CD14-positive monocyte (primary cell): ENCODE data around the gene UBR1. TPM values are rescaled to one million over a fixed set of nuclear protein-coding genes. Genes with fewer than 3 reads are reported as not detected.
"Not testable (repeated sequence)": the region's sequence is repeated elsewhere in the genome, so short reads cannot be mapped to it uniquely, and the experiment has no call there.

ENCODE experiments used
- DNase-seq, 3 donors: peaks; one replicate each; pipeline ENCODE4 v3.0.0-alpha.2; 2011 to 2022
- H2AFZ ChIP-seq: 2 replicates; pipeline ENCODE4 v1.6.0; 2012; ENCODE audit warnings: mild to moderate bottlenecking, low read depth, low read length, inconsistent platforms; ENCODE audit not compliant: insufficient read depth, poor library complexity, severe bottlenecking
- H3K27ac ChIP-seq, 2 donors: 1 replicate in 1 of 2; 2 replicates in 1 of 2; pipeline ENCODE4 v1.5.1; 2012 to 2013; ENCODE audit warnings: low read length in 2 of 2, control low read depth in 1 of 2, inconsistent platforms in 1 of 2, low read depth in 1 of 2, mild to moderate bottlenecking in 1 of 2
- H3K27me3 ChIP-seq, 2 donors: one replicate each; pipeline versions ENCODE4 v1.6.0 to v1.6.1; 2011 to 2013; ENCODE audit warnings: low read length in 2 of 2; ENCODE audit not compliant: control insufficient read depth in 2 of 2, insufficient read depth in 2 of 2
- H3K36me3 ChIP-seq, 2 donors: replicated peaks in 1 of 2; 1 replicate in 1 of 2; 2 replicates in 1 of 2; pipeline versions ENCODE4 v1.5.1 to v1.6.1; 2012 to 2013; ENCODE audit warnings: low read length in 2 of 2, control low read depth in 1 of 2, inconsistent platforms in 1 of 2, mild to moderate bottlenecking in 1 of 2; ENCODE audit not compliant: insufficient read depth in 2 of 2, control insufficient read depth in 1 of 2
- H3K4me1 ChIP-seq, 2 donors: 1 replicate in 1 of 2; 2 replicates in 1 of 2; pipeline versions ENCODE4 v1.5.1 to v1.6.1; 2012 to 2013; ENCODE audit warnings: low read length in 2 of 2, control low read depth in 1 of 2, inconsistent platforms in 1 of 2, mild to moderate bottlenecking in 1 of 2, moderate library complexity in 1 of 2; ENCODE audit not compliant: insufficient read depth in 2 of 2, control insufficient read depth in 1 of 2
- H3K4me2 ChIP-seq: replicated peaks from 2 replicates; pipeline ENCODE3; 2012; ENCODE audit warnings: low read length, moderate library complexity, mild to moderate bottlenecking; ENCODE audit not compliant: poor library complexity, severe bottlenecking; ENCODE audit errors: extremely low read depth
- H3K4me3 ChIP-seq, 3 experiments: fragments of 200-600 bp in 1 of 3; sonication (generic) in 1 of 3; replicated peaks in 1 of 3; 1 replicate in 2 of 3; 2 replicates in 1 of 3; pipeline ENCODE4 v1.5.1; 2011 to 2013; ENCODE audit warnings: low read length in 3 of 3, mild to moderate bottlenecking in 3 of 3, control low read depth in 2 of 3, low read depth in 2 of 3, inconsistent platforms in 1 of 3, moderate library complexity in 1 of 3
- H3K79me2 ChIP-seq: 2 replicates; pipeline ENCODE4 v1.6.0; 2012; ENCODE audit warnings: mild to moderate bottlenecking, control low read depth, inconsistent platforms, low read length, moderate library complexity; ENCODE audit not compliant: insufficient read depth
- H3K9ac ChIP-seq: 2 replicates; pipeline ENCODE4 v1.6.0; 2017; ENCODE audit warnings: low read length, mild to moderate bottlenecking; ENCODE audit not compliant: insufficient read depth, poor library complexity, severe bottlenecking
- H3K9me3 ChIP-seq, 2 donors: replicated peaks in 1 of 2; 1 replicate in 1 of 2; 2 replicates in 1 of 2; pipeline versions ENCODE4 v1.5.1 to v1.6.1; 2012 to 2013; ENCODE audit warnings: low read length in 2 of 2, control low read depth in 1 of 2; ENCODE audit not compliant: control insufficient read depth in 1 of 2, insufficient read depth in 1 of 2
- H4K20me1 ChIP-seq: 2 replicates; pipeline ENCODE4 v1.6.0; 2012; ENCODE audit warnings: mild to moderate bottlenecking, low read length, control low read depth, moderate library complexity; ENCODE audit not compliant: insufficient read depth
- H3K27ac Mint-ChIP-seq, 7 donors: one replicate each; pipeline ENCODE4 v1.8.0; 2020; ENCODE audit warnings: mild to moderate bottlenecking in 7 of 7, mixed read lengths in 7 of 7, moderate library complexity in 6 of 7, inconsistent platforms in 2 of 7
- H3K27me3 Mint-ChIP-seq, 3 donors: one replicate each; pipeline ENCODE4 v1.8.0; 2021 to 2022; ENCODE audit warnings: low read depth in 3 of 3, mild to moderate bottlenecking in 3 of 3, mixed read lengths in 3 of 3, moderate library complexity in 3 of 3, inconsistent platforms in 1 of 3
- H3K36me3 Mint-ChIP-seq, 2 donors: one replicate each; pipeline ENCODE4 v1.8.0; 2020; ENCODE audit warnings: mixed read lengths in 2 of 2, inconsistent platforms in 1 of 2, mild to moderate bottlenecking in 1 of 2
- H3K4me1 Mint-ChIP-seq: one replicate; pipeline ENCODE4 v1.8.0; 2020; ENCODE audit warnings: mild to moderate bottlenecking, mixed read lengths
- H3K4me3 Mint-ChIP-seq, 2 donors: one replicate each; pipeline ENCODE4 v1.8.0; 2020; ENCODE audit warnings: mild to moderate bottlenecking in 2 of 2, mixed read lengths in 2 of 2, moderate library complexity in 1 of 2
- H3K9me3 Mint-ChIP-seq, 7 donors: one replicate each; pipeline ENCODE4 v1.8.0; 2020 to 2022; ENCODE audit warnings: mixed read lengths in 7 of 7, mild to moderate bottlenecking in 6 of 7, moderate library complexity in 6 of 7, inconsistent platforms in 2 of 7
- CTCF ChIP-seq: fragments of 200-600 bp; IDR thresholded peaks from one replicate; pipeline ENCODE4 v1.8.0; 2022; ENCODE audit warnings: antibody characterized with exemption, mild to moderate bottlenecking
- WGBS: methylation state at CpG from one replicate; pipeline ENCODE4 v1.1.5; 2013; ENCODE audit warnings: missing lambda C conversion rate; ENCODE audit not compliant: insufficient coverage; 5-methylcytosine and 5-hydroxymethylcytosine counted together
- intact Hi-C, 2 donors: fragments of 100-400 bp; cut with micrococcal nuclease; formaldehyde crosslinking; loops; one replicate each; pipeline versions ENCODE4 v1.15.0 to v1.15.1; 2023
- polyA plus RNA-seq, 3 donors: library from polyadenylated mRNA; depleted of rRNA in 1 of 3; unstranded in 2 of 3; stranded (reverse) in 1 of 3; fragments of 300-500 nt in 2 of 3; fragments of >200 nt in 1 of 3; fragmentation: Illumina TruSeq in 2 of 3; gene quantifications; 1 replicate in 2 of 3; 2 replicates in 1 of 3; pipeline ENCODE4 v1.2.3, GENCODE V29; 2012 to 2021
- small RNA-seq: library from RNA; depleted of rRNA; stranded (forward); fragments of <200 nt; gene quantifications from one replicate; pipeline ENCODE3, GENCODE V24; 2012; ENCODE audit warnings: low read depth; ENCODE audit not compliant: insufficient read length

Gene UBR1
- polyA plus RNA-seq, 3 donors, result 5.1 to 7.9 (median 6.3) TPM

GRCh38 chr15:42903388-42904324 lies 202.2 kb downstream of the UBR1 start:
- Histone ChIP-seq H3K4me3 (no peak overlapping the region), H3K27ac (no peak overlapping the region), H3K4me2 (no peak overlapping the region), H3K9ac (no peak overlapping the region), H3K36me3 (peaks cover 0 to 7% of the 10 kb centered on the region in 2 donors), H3K27me3 (no peaks in the 10 kb centered on the region), H4K20me1 (peaks cover 31% of the 10 kb centered on the region), H3K79me2 (peaks cover 72% of the 10 kb centered on the region), H3K9me3 (no peaks in the 10 kb centered on the region), H2AFZ (no peak overlapping the region), H3K4me1 (peaks cover 4% of the 10 kb centered on the region in 2 donors)
- Mint-ChIP-seq H3K27me3 (no peaks in the 10 kb centered on the region), H3K9me3 (no peaks in the 10 kb centered on the region), H3K4me1 (peaks cover 8% of the 10 kb centered on the region), H3K4me3 (no peak overlapping the region), H3K27ac (no peak overlapping the region), H3K36me3 (peaks cover 4% of the 10 kb centered on the region in 2 donors)
- DNase-seq, result no peak
- WGBS, result no CpG with 5 or more reads among the region's 5 CpGs
- TF ChIP-seq CTCF, result no peak
- intact Hi-C loops, result no loop called here

GRCh38 chr15:42893911-42894310 lies 211.9 kb downstream of the UBR1 start:
- H3K27me3 Mint-ChIP-seq, H3K4me1 ChIP-seq, H3K4me3 ChIP-seq, H3K4me2 ChIP-seq, H3K4me1 Mint-ChIP-seq, H3K27me3 ChIP-seq, H3K4me3 Mint-ChIP-seq, H2AFZ ChIP-seq, H3K27ac Mint-ChIP-seq, H3K27ac ChIP-seq, intact Hi-C loops, H3K9ac ChIP-seq, DNase-seq: not testable (repeated sequence)
- H3K36me3 ChIP-seq, result peaks cover 0 to 11% of the 10 kb centered on the region in 2 donors
- peaks cover 51% of the 10 kb centered on the region for H3K79me2 ChIP-seq
- H3K9me3 ChIP-seq, result peaks cover 16 to 17% of the 10 kb centered on the region in 2 donors
- H4K20me1 ChIP-seq, result peaks cover 11% of the 10 kb centered on the region
- Mint-ChIP-seq H3K9me3 (peaks cover 8 to 26% (median 20%) of the 10 kb centered on the region in 7 donors), H3K36me3 (peaks cover 13 to 17% of the 10 kb centered on the region in 2 donors)
- no CpG with 5 or more reads among the region's 1 CpG for WGBS

Small RNA genes within 50 kb of the gene (small RNA-seq; reads per million reads assigned to genes)
- not detected for gene AC068724.2

Other genes starting within 250 kb of the UBR1 start
- 1 to 10 TPM; 3.7 to 9.0 (median 5.7) TPM for gene TTBK2, start 185.3 kb downstream of the UBR1 start, polyA plus RNA-seq
- 10 to 100 TPM; 10.5 to 11.3 (median 10.8) TPM for gene TMEM62, start 27.5 kb upstream of the UBR1 start, polyA plus RNA-seq
- gene CCNDBP1, start 79.4 kb upstream of the UBR1 start, polyA plus RNA-seq, result 100 to 1,000 TPM in 2 of 3 donors, 10 to 100 TPM in 1; 79.2 to 205 (median 196) TPM
- under 1 TPM in 2 of 3 donors, not detected in 1; 0.08 to 0.13 TPM for gene EPB42, start 115.0 kb upstream of the UBR1 start, polyA plus RNA-seq
- gene TGM5, start 160.9 kb upstream of the UBR1 start, polyA plus RNA-seq, result not detected
- not detected for gene TGM7, start 196.2 kb upstream of the UBR1 start, polyA plus RNA-seq
- 1 to 10 TPM in 2 of 3 donors, under 1 TPM in 1; 0.78 to 1.6 (median 1.4) TPM for gene LCMT2, start 224.5 kb upstream of the UBR1 start, polyA plus RNA-seq